ENCODE measurements around the gene CBX3. TPM values are rescaled to one million over a fixed set of nuclear protein-coding genes. Genes with fewer than 3 reads are reported as not detected.
A peak's percentile ranks its signal among the peaks of the same experiment; 100 is the strongest.

CBX3 gene
- total RNA-seq, 1 experiment from 2014 or later = 232 TPM

GRCh38 chr7:26185844-26186180 is 15.7 kb upstream of the CBX3 start:
- POLR2A ChIA-PET = no interaction called here
- H3K9me3 Mint-ChIP-seq = no peaks in the 10 kb centered on the region
- CTCF ChIA-PET = no interaction called here
- peak overlapping the region; percentile 92 for H3K27ac Mint-ChIP-seq
- H3K27me3 Mint-ChIP-seq (ENCODE audit: low read depth) = no peaks in the 10 kb centered on the region
- H3K4me3 Mint-ChIP-seq = no peak overlapping the region
- ATAC-seq (no peak), DNase-seq (ENCODE audit: low spot score) (no peak)
- H3K36me3 Mint-ChIP-seq = peaks cover 48% of the 10 kb centered on the region
- TF ChIP-seq ERG (CRISPR knock-in tag; IDR thresholded peaks at IDR 0.05) (peak; percentile 35; the same call in 1 of the 2 replicates), IRF2 (CRISPR knock-in tag; IDR thresholded peaks at IDR 0.05; ENCODE audit: borderline replicate concordance, low read depth) (no peak), E2F5 (CRISPR knock-in tag; IDR thresholded peaks at IDR 0.05) (no peak)
- H3K4me1 Mint-ChIP-seq = peaks cover 50% of the 10 kb centered on the region

- H3K4me1 Mint-ChIP-seq = peaks cover 48% of the 10 kb centered on the region
- CTCF ChIA-PET = interaction anchor here (1.8 to 2.2 kb wide), 2 partner anchors 12 to 35 kb away, joined by 6 to 9 read pairs; partner anchors contain the start of gene NFE2L3
- TF ChIP-seq ZNF416 (CRISPR knock-in tag; IDR thresholded peaks at IDR 0.05) (peak; percentile 43; the same call in 1 of the 2 replicates), PRRX2 (CRISPR knock-in tag; IDR thresholded peaks at IDR 0.05) (peak; percentile 82; the same call in 1 of the 2 replicates), RORB (CRISPR knock-in tag; IDR thresholded peaks at IDR 0.05) (no peak), FOXK1 (CRISPR knock-in tag; IDR thresholded peaks at IDR 0.05) (no peak), EMX1 (CRISPR knock-in tag; IDR thresholded peaks at IDR 0.05) (peak; percentile 61; the same call in 1 of the 2 replicates), ERG (CRISPR knock-in tag; IDR thresholded peaks at IDR 0.05) (peak; percentile 11; the same call in 1 of the 2 replicates), ETV6 (CRISPR knock-in tag; IDR thresholded peaks at IDR 0.05) (no peak), ATF1 (CRISPR knock-in tag; IDR thresholded peaks at IDR 0.05) (no peak), ZNF671 (CRISPR knock-in tag; IDR thresholded peaks at IDR 0.05) (peak; percentile 32; the same call in 1 of the 2 replicates), PREB (CRISPR knock-in tag; IDR thresholded peaks at IDR 0.05; ENCODE audit: borderline replicate concordance) (no peak)
- no peaks in the 10 kb centered on the region for H3K9me3 Mint-ChIP-seq
- no peaks in the 10 kb centered on the region for H3K27me3 Mint-ChIP-seq (ENCODE audit: low read depth)
- DNase-seq (ENCODE audit: low spot score) (no peak), ATAC-seq (no peak; the same call in 1 of the 2 replicates)
- peak overlapping the region; percentile 97 for H3K27ac Mint-ChIP-seq
- POLR2A ChIA-PET = interaction anchor here (1.6 to 3.2 kb wide), 4 partner anchors 12 to 34 kb away, joined by 10 to 35 read pairs (median 16); partner anchors contain the start of genes CBX3, HNRNPA2B1 and NFE2L3
- no peak overlapping the region for H3K4me3 Mint-ChIP-seq
- peaks cover 50% of the 10 kb centered on the region for H3K36me3 Mint-ChIP-seq
These were observed 14.9 kb upstream of the CBX3 start for GRCh38 chr7:26186364-26187311.

GRCh38 chr7:26187380-26188205 is 14.0 kb upstream of the CBX3 start:
- CTCF ChIA-PET = interaction anchor here (0.7 to 2.3 kb wide), 9 partner anchors 11 to 295 kb away, joined by 3 to 13 read pairs (median 4); partner anchors contain the start of gene NFE2L3
- DNase-seq (ENCODE audit: low spot score) (no peak), ATAC-seq (peak; percentile 36)
- POLR2A ChIA-PET = interaction anchor here (0.5 to 3.2 kb wide), 12 partner anchors 11 to 294 kb away, joined by 3 to 35 read pairs (median 4); partner anchors contain the start of genes CBX3, HNRNPA2B1 and NFE2L3
- H3K27ac Mint-ChIP-seq = peak overlapping the region; percentile 97
- H3K4me1 Mint-ChIP-seq = peaks cover 55% of the 10 kb centered on the region
- H3K9me3 Mint-ChIP-seq = no peaks in the 10 kb centered on the region
- no peaks in the 10 kb centered on the region for H3K27me3 Mint-ChIP-seq (ENCODE audit: low read depth)
- peaks cover 56% of the 10 kb centered on the region for H3K36me3 Mint-ChIP-seq
- H3K4me3 Mint-ChIP-seq = no peak overlapping the region
- TF ChIP-seq RELA (CRISPR knock-in tag; IDR thresholded peaks at IDR 0.05; ENCODE audit: borderline replicate concordance) (no peak), MLX (CRISPR knock-in tag; IDR thresholded peaks at IDR 0.05) (no peak), ZNF138 (CRISPR knock-in tag; conservative IDR thresholded peaks at IDR 0.05) (no peak), STAT6 (CRISPR knock-in tag; conservative IDR thresholded peaks at IDR 0.05; ENCODE audit: low read depth) (no peak), E2F4 (CRISPR knock-in tag; IDR thresholded peaks at IDR 0.05; ENCODE audit: borderline replicate concordance, low read depth) (no peak), SMAD4 (CRISPR knock-in tag; IDR thresholded peaks at IDR 0.05) (no peak), NFE2L1 (CRISPR knock-in tag; IDR thresholded peaks at IDR 0.05) (no peak), EMX1 (CRISPR knock-in tag; IDR thresholded peaks at IDR 0.05) (peak; percentile 97; the same call in 1 of the 2 replicates)
